Esophagus squamous epithelium (tissue), 5 donors: ENCODE measurements around the gene SH3PXD2A. TPM values are rescaled to one million over a fixed set of nuclear protein-coding genes. Genes with fewer than 3 reads are reported as not detected.

Experiments
- DNase-seq: peaks from one replicate; lab custom pipeline; 2025; lab: John Stamatoyannopoulos, UW
- H3K27ac ChIP-seq, 4 donors: fragments of 200-600 bp; sonication (generic); one replicate each; pipeline ENCODE4 v1.5.1; 2016 to 2019; ENCODE audit warnings: mild to moderate bottlenecking in 1 of 4
- H3K27me3 ChIP-seq, 4 donors: fragments of 200-600 bp; sonication (generic); 1 replicate in 3 of 4; 2 replicates in 1 of 4; pipeline versions ENCODE4 v1.5.1 to v1.6.0; 2017 to 2021; ENCODE audit warnings: antibody characterized with exemption in 1 of 4
- H3K36me3 ChIP-seq, 3 donors: fragments of 200-600 bp; sonication (generic); one replicate each; pipeline ENCODE4 v1.5.1; 2016 to 2019
- H3K4me1 ChIP-seq, 3 donors: fragments of 200-600 bp; sonication (generic); one replicate each; pipeline ENCODE4 v1.5.1; 2017 to 2019
- H3K4me3 ChIP-seq, 4 donors: fragments of 200-600 bp; sonication (generic); 1 replicate in 3 of 4; 2 replicates in 1 of 4; pipeline ENCODE4 v1.5.1; 2016 to 2019; ENCODE audit warnings: mild to moderate bottlenecking in 2 of 4, moderate library complexity in 1 of 4
- H3K9me3 ChIP-seq, 3 donors: fragments of 200-600 bp; sonication (generic); one replicate each; pipeline ENCODE4 v1.5.1; 2016 to 2019
- CTCF ChIP-seq, 6 experiments: fragments of 450-650 bp in 4 of 6; fragments of 200-600 bp in 2 of 6; sonication (generic) in 2 of 6; IDR thresholded peaks; one replicate each; pipeline ENCODE4 v1.5.1; 2016 to 2019; ENCODE audit warnings: antibody characterized with exemption in 6 of 6, mild to moderate bottlenecking in 4 of 6, moderate library complexity in 4 of 6
- POLR2A ChIP-seq, 4 donors: fragments of 450-650 bp; IDR thresholded peaks; one replicate each; pipeline ENCODE4 v1.6.1; 2017; ENCODE audit warnings: antibody characterized with exemption in 4 of 4, mild to moderate bottlenecking in 4 of 4, moderate library complexity in 3 of 4
- WGBS, 2 donors: methylation state at CpG; one replicate each; pipeline ENCODE4 v1.1.5; 2018; 5-methylcytosine and 5-hydroxymethylcytosine counted together
- intact Hi-C: fragments of 100-400 bp; cut with DNase I; formaldehyde crosslinking; loops from one replicate; pipeline ENCODE4 v1.15.0; 2022
- total RNA-seq, 4 donors: library from RNA; depleted of rRNA; stranded (reverse); fragments of >200 nt; gene quantifications; one replicate each; pipeline ENCODE4 v1.1.0, GENCODE V29; 2016
- donor health status: DM: yes; HTN: yes; CAD: no.

Gene SH3PXD2A
- total RNA-seq, 4 donors from 2014 or later: 25.1 to 57.8 (median 42.7) TPM

GRCh38 chr10:103593022-103593570, 262.3 kb downstream of the SH3PXD2A start:
- Histone ChIP-seq H3K27ac (no peak overlapping the region), H3K4me1 (peaks cover 0 to 20% (median under 1%) of the 10 kb centered on the region in 3 donors), H3K4me3 (no peak overlapping the region), H3K27me3 (no peaks in the 10 kb centered on the region), H3K36me3 (peaks cover 0 to 42% (median 0%) of the 10 kb centered on the region in 3 donors), H3K9me3 (no peaks in the 10 kb centered on the region)
- intact Hi-C loops: no loop called here
- no peak for DNase-seq
- 100% methylated on average over 1 of the region's 3 CpGs for WGBS, 2 donors
- TF ChIP-seq CTCF (IDR thresholded peaks at IDR 0.05): no peak

- H3K4me1 ChIP-seq: peaks cover 0 to 13% (median 0%) of the 10 kb centered on the region in 3 donors
- WGBS, 2 donors: 57 to 72% methylated on average over 5 to 6 of the region's 15 CpGs
- no peak overlapping the region for H3K4me3 ChIP-seq
- H3K27me3 ChIP-seq: no peaks in the 10 kb centered on the region
- H3K9me3 ChIP-seq: no peaks in the 10 kb centered on the region
- no peak overlapping the region for H3K27ac ChIP-seq
- TF ChIP-seq CTCF (IDR thresholded peaks at IDR 0.05) (peak in 5 of 6 experiments; percentile 14 to 36 (median 29)), POLR2A (IDR thresholded peaks at IDR 0.05) (no peak)
- intact Hi-C loops: no loop called here
- DNase-seq: no peak
- peaks cover 0 to 36% (median 0%) of the 10 kb centered on the region in 3 donors for H3K36me3 ChIP-seq
Measured at GRCh38 chr10:103592186-103593021, 263.0 kb downstream of the SH3PXD2A start.

DNA sequence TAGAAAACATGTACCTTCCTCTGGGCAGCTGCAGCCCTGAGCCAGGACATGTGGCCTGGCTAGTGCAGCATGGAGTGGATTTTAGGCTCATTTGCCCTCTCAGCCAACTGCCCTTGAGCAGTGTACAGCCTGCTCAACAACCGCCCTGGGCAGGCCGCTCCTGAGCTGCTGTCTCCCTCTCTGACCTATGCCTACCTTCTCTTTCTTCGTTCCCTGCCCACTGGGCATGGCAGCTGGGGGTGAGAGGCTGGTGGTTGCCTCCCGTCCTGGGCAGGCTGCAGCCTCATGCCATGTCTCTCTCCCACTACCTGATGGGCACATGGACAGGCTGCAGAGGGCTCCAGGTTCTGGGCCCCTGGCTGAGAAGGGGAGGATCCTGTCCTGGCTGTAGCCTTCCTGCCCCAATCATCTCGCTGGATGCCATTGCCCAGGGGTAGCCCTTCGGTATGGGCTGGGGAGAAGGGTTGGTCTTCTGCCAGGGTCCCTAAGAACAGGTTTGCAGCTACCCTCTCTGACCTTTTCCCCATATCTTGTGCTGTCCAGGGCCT, 264.6 kb downstream of the SH3PXD2A start:
- H3K27me3 ChIP-seq: no peaks in the 10 kb centered on the region
- H3K27ac ChIP-seq: no peak overlapping the region
- WGBS, 2 donors: 64 to 85% methylated on average over 3 to 4 of the region's 6 CpGs
- TF ChIP-seq POLR2A (IDR thresholded peaks at IDR 0.05) (no peak), CTCF (IDR thresholded peaks at IDR 0.05) (no peak)
- intact Hi-C loops: no loop called here
- no peak overlapping the region for H3K4me3 ChIP-seq
- no peaks in the 10 kb centered on the region for H3K4me1 ChIP-seq
- H3K36me3 ChIP-seq: peaks cover 0 to 28% (median 0%) of the 10 kb centered on the region in 3 donors
- no peaks in the 10 kb centered on the region for H3K9me3 ChIP-seq
- no peak for DNase-seq

- intact Hi-C loops: no loop called here
- Histone ChIP-seq H3K27me3 (peaks cover 0 to 3% (median 0%) of the 10 kb centered on the region in 4 donors), H3K27ac (no peak overlapping the region), H3K36me3 (peaks cover 0 to 20% (median 0%) of the 10 kb centered on the region in 3 donors), H3K4me1 (no peaks in the 10 kb centered on the region), H3K4me3 (no peak overlapping the region), H3K9me3 (no peaks in the 10 kb centered on the region)
- DNase-seq: no peak
- 57 to 90% methylated on average over 3 to 11 of the region's 20 CpGs for WGBS, 2 donors
- TF ChIP-seq CTCF (IDR thresholded peaks at IDR 0.05) (no peak), POLR2A (IDR thresholded peaks at IDR 0.05) (no peak)
Measured at GRCh38 chr10:103590060-103590459, 265.3 kb downstream of the SH3PXD2A start.
